Testis (tissue), 2 donors: ENCODE measurements around the gene TFG.

Experiments
- POLR2A ChIP-seq: fragments of 450-650 bp; IDR thresholded peaks from one replicate; pipeline ENCODE4 v1.6.1; 2017; ENCODE audit warnings: antibody characterized with exemption, mild to moderate bottlenecking, moderate library complexity
- TF ChIP-seq, protein P1 (sequence below), 3 experiments: fragments of 450-650 bp in 2 of 3; fragments of 200-600 bp in 1 of 3; sonication (generic) in 1 of 3; IDR thresholded peaks; one replicate each; pipeline ENCODE4 v1.5.1; 2016 to 2019; ENCODE audit warnings: antibody characterized with exemption in 3 of 3, mild to moderate bottlenecking in 2 of 3, moderate library complexity in 1 of 3

DNA sequence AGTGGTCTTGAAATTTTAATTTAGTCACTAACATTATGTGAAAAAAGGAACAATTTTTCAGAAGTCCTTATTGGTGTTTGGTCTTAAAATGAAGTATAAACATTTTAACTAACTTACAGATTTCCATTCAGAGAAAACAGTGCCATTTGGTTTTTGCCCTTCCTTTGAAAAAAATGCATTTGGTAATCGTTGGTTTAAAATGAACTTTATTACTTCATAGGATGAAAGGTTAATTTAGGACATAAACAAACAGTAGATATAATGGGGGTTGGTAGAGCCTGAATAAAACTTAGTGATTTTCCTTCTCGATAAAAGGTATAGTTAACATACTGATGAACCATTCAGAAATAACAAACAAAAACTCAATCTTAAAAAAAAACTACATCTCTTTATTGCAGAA is 39.7 kb downstream of the TFG start:
- TF ChIP-seq POLR2A, result no peak
- TF ChIP-seq, protein P1, sequence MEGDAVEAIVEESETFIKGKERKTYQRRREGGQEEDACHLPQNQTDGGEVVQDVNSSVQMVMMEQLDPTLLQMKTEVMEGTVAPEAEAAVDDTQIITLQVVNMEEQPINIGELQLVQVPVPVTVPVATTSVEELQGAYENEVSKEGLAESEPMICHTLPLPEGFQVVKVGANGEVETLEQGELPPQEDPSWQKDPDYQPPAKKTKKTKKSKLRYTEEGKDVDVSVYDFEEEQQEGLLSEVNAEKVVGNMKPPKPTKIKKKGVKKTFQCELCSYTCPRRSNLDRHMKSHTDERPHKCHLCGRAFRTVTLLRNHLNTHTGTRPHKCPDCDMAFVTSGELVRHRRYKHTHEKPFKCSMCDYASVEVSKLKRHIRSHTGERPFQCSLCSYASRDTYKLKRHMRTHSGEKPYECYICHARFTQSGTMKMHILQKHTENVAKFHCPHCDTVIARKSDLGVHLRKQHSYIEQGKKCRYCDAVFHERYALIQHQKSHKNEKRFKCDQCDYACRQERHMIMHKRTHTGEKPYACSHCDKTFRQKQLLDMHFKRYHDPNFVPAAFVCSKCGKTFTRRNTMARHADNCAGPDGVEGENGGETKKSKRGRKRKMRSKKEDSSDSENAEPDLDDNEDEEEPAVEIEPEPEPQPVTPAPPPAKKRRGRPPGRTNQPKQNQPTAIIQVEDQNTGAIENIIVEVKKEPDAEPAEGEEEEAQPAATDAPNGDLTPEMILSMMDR (IDR thresholded peaks at IDR 0.05), result no peak
